Peyer's patch (tissue), 4 donors: ENCODE data around the gene SFT2D2.

Experiments used
- CTCF ChIP-seq, 6 experiments: fragments of 450-650 bp in 4 of 6; fragments of 200-600 bp in 2 of 6; sonication (generic) in 1 of 6; IDR thresholded peaks; one replicate each; pipeline ENCODE4 v1.5.1; 2017 to 2019; ENCODE audit warnings: antibody characterized with exemption in 6 of 6, mild to moderate bottlenecking in 3 of 6, moderate library complexity in 1 of 6
- POLR2A ChIP-seq, 2 donors: fragments of 450-650 bp; IDR thresholded peaks; one replicate each; pipeline ENCODE4 v1.5.1; 2017; ENCODE audit warnings: antibody characterized with exemption in 2 of 2, mild to moderate bottlenecking in 2 of 2, moderate library complexity in 2 of 2

- TF ChIP-seq POLR2A (IDR thresholded peaks at IDR 0.05): no peak
- no peak for TF ChIP-seq CTCF (IDR thresholded peaks at IDR 0.05)
Observed at GRCh38 chr1:168243636-168244212, 17.9 kb downstream of the SFT2D2 start.
